T47D (cell line): Measurements from ENCODE around the gene PLEKHN1.
A peak's percentile ranks its signal among the peaks of the same experiment; 100 is the strongest.

ENCODE experiments used
- DNase-seq, 2 experiments: peaks; one replicate each; pipeline versions ENCODE4 v3.0.0 to v3.0.0-alpha.2; 2011 to 2012; ENCODE audit warnings: low read depth in 1 of 2, low spot score in 1 of 2
- JUND ChIP-seq: IDR thresholded peaks from 2 replicates; pipeline ENCODE4 v1.6.1; 2012; ENCODE audit warnings: low read depth
- in situ Hi-C: cut with HindIII; loops from 2 replicates; pipeline ENCODE4 v1.10.0; 2016; ENCODE audit warnings: low sequenced_read_pairs, low pct_unique_long_range_greater_than_20kb

The PLEKHN1 gene

GRCh38 chr1:966135-966703 lies at the start of gene PLEKHN1:
PLEKHN1 (plus strand) TSS chr1:966482; CDS start chr1:966532, 50 bp downstream.
- peak; percentile 75 to 90 for DNase-seq
- in situ Hi-C loops = no loop called here
- TF ChIP-seq JUND = no peak

GRCh38 chr1:917076-917459 lies 49.2 kb upstream of the PLEKHN1 start:
- no peak for DNase-seq
- in situ Hi-C loops = no loop called here
- no peak for TF ChIP-seq JUND

GRCh38 chr1:917466-918091 lies 48.7 kb upstream of the PLEKHN1 start:
- no peak for TF ChIP-seq JUND
- DNase-seq = no peak
- in situ Hi-C loops = no loop called here

- no peak for DNase-seq
- TF ChIP-seq JUND = no peak
- in situ Hi-C loops = no loop called here
These were observed 47.9 kb upstream of the PLEKHN1 start for GRCh38 chr1:918353-918752.

GRCh38 chr1:918843-919242 lies 47.4 kb upstream of the PLEKHN1 start:
- in situ Hi-C loops = no loop called here
- no peak for DNase-seq
- no peak for TF ChIP-seq JUND

GRCh38 chr1:919271-919872 lies 46.9 kb upstream of the PLEKHN1 start:
- DNase-seq = no peak
- in situ Hi-C loops = no loop called here
- TF ChIP-seq JUND = no peak

- no peak for TF ChIP-seq JUND
- in situ Hi-C loops = no loop called here
- DNase-seq = peak in 1 of 2 experiments; percentile 57
These were observed 46.3 kb upstream of the PLEKHN1 start for GRCh38 chr1:920010-920409.

- TF ChIP-seq JUND = no peak
- no peak for DNase-seq
- in situ Hi-C loops = no loop called here
These were observed 45.8 kb upstream of the PLEKHN1 start for GRCh38 chr1:920521-920920.

GRCh38 chr1:921011-921837 lies 45.1 kb upstream of the PLEKHN1 start:
- peak; percentile 63 to 74 for DNase-seq
- in situ Hi-C loops = no loop called here
- no peak for TF ChIP-seq JUND

GRCh38 chr1:923131-923990 lies 42.9 kb upstream of the PLEKHN1 start, which contains the start of gene SAMD11:
SAMD11 (plus strand) TSS chr1:923923; CDS start chr1:924432, 509 bp downstream.
- DNase-seq = peak in 1 of 2 experiments; percentile 91
- in situ Hi-C loops = no loop called here
- no peak for TF ChIP-seq JUND

GRCh38 chr1:923991-924655 lies 42.2 kb upstream of the PLEKHN1 start:
- DNase-seq = no peak
- TF ChIP-seq JUND = no peak
- in situ Hi-C loops = no loop called here
